Measurements from ENCODE around the gene PPIAL4G.
"Not testable (repeated sequence)": the region's sequence is repeated elsewhere in the genome, so short reads cannot be mapped to it uniquely, and the experiment has no call there.

The PPIAL4G gene

DNA sequence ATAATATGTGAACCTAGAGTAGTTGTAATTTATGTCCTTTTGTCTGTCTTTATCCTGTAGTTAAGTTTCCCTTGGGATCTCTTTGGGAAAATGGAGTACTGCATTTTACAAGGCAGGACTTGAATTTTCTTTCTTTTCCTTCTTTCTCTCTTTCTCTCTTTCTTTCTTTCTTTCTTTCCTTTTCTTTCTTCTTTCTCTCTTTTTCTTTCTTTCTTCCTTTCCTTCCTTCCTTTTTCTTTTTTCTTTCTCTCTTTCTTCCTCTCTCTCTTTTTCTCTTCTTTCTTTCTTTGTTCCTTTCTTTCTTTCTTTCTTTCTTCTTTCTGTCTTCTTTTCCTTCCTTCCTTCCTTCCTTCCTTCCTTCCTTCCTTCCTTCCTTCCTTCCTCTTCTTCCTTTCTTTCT, 10.8 kb upstream of the PPIAL4G start:
- DNase-seq (ENCODE audit: low read depth, low spot score); H3K36me3 ChIP-seq (ENCODE audit: control insufficient read depth, insufficient read depth, low read length); H3K4me3 ChIP-seq (ENCODE audit: low read length); H3K4me1 ChIP-seq (ENCODE audit: control insufficient read depth, insufficient read depth, low read length); H3K27ac ChIP-seq (ENCODE audit: low read length); H3K27me3 ChIP-seq (ENCODE audit: control insufficient read depth, insufficient read depth, low read length); H3K9me3 ChIP-seq (ENCODE audit: control insufficient read depth, insufficient read depth, low read length): not testable (repeated sequence)

DNA sequence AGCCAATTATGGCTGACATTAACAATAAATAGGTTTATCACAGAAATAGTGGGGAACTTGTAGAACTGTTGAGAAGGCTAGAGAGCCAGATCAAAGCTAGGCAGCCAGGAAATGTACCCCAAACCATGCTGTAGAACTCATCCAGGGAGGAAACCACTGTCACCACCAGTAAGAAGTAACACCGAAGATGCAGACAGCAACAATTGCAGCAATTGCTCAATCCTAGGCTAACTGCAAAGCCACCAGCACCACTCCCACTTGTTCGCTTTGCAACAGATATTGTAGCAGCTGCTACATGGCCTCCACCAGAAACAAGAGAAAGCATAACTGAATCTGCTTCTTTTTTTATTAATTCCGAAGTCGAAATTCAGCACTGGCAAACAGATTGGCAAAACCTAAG, 2.0 kb downstream of the PPIAL4G start:
- no CpG with 5 or more reads among the region's 4 CpGs for WGBS (ENCODE audit: insufficient coverage, insufficient read length)
- H3K27me3 ChIP-seq (ENCODE audit: control insufficient read depth, insufficient read depth, low read length) = not testable (repeated sequence)

DNA sequence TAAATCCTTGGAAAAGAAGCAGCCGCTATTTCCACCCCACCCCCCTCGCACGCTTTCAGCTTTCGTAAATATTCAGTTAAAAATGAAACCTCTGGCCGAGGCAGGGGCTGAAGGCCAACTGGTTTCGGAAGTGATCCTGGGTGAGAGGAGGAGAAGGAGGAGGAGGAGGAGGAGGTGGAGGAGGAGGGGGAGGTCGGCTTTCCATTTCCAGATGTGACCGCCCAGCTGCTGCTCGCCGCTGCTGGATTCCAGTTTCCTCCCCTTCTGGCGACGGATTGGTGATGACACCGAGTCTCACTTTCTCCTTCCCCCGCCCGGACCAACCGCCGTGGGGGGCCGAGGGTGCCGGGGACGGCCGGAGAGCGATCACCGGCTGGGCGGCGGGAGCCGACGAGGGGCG, 23.4 kb downstream of the PPIAL4G start:
- H3K9me3 ChIP-seq (ENCODE audit: control insufficient read depth, insufficient read depth, low read length); H3K27me3 ChIP-seq (ENCODE audit: control insufficient read depth, insufficient read depth, low read length); H3K36me3 ChIP-seq (ENCODE audit: control insufficient read depth, insufficient read depth, low read length); DNase-seq (ENCODE audit: low read depth, low spot score); H3K4me3 ChIP-seq (ENCODE audit: low read length); H3K27ac ChIP-seq (ENCODE audit: low read length); H3K4me1 ChIP-seq (ENCODE audit: control insufficient read depth, insufficient read depth, low read length): not testable (repeated sequence)
- no CpG with 5 or more reads among the region's 28 CpGs for WGBS (ENCODE audit: insufficient coverage, insufficient read length)

More for the DNA sequence above, 2.0 kb downstream of the PPIAL4G start:
- H3K9me3 ChIP-seq (ENCODE audit: control insufficient read depth, insufficient read depth, low read length); H3K36me3 ChIP-seq (ENCODE audit: control insufficient read depth, insufficient read depth, low read length); DNase-seq (ENCODE audit: low read depth, low spot score); H3K4me3 ChIP-seq (ENCODE audit: low read length); H3K4me1 ChIP-seq (ENCODE audit: control insufficient read depth, insufficient read depth, low read length); H3K27ac ChIP-seq (ENCODE audit: low read length): not testable (repeated sequence)

DNA sequence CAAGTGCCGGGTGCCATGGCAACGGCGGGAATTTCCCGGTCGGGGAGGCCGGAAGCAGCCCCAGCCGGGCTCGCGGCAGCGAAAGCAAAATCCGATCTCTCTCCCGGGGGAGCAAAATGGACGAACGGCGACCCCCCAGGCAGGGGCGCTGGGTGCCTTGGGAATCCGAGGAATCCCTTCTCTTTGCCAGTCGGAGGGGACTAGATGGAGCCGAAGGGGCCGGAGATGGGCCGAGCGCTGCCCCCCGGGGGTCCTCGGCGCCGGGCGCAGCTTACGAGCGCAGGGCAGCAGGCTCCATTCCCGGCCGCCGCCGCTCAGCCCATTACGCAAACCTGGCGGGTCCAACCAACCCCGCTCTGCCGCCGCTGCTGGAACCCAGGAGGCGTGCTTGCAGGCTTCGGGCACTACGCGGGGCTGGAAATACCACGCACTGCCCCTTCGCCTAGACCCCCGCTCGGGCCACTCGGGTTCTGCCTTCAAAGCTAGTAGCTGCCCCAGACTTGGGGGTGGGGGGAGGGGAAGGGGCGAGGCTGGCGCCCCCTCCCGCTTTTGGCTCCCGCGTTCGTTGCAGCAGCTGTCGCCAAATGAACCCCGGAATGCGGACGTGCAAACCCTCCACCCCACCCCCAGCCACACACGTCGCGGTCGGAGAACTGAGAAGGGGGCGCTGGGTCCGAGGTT, 24.1 kb downstream of the PPIAL4G start:
- not testable (repeated sequence) for DNase-seq (ENCODE audit: low read depth, low spot score); H3K4me1 ChIP-seq (ENCODE audit: control insufficient read depth, insufficient read depth, low read length); H3K9me3 ChIP-seq (ENCODE audit: control insufficient read depth, insufficient read depth, low read length); H3K36me3 ChIP-seq (ENCODE audit: control insufficient read depth, insufficient read depth, low read length); H3K27me3 ChIP-seq (ENCODE audit: control insufficient read depth, insufficient read depth, low read length); H3K27ac ChIP-seq (ENCODE audit: low read length)
- H3K4me3 ChIP-seq (ENCODE audit: low read length) = peak overlapping the region; percentile 66; the same call in 1 of the 2 replicates
- WGBS (ENCODE audit: insufficient coverage, insufficient read length) = no CpG with 5 or more reads among the region's 63 CpGs

DNA sequence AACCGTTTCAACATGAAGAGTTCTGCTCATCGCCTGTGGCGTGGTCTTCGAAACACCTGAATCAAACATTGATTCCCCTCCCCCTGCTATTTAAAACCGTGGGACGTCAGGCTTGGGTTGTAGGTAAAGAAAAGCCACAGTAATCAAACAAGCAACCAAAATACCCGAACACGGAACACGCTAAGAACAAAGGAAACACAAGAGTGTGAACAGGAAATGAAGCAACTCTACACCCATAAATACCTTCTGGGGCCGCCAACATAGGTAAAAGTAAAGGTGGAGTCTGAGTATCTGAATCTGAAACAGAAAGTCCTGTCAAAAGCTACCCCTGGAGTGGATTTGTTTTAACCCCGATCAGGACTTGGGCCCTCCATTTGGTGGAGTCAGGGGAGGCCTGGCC, 24.7 kb downstream of the PPIAL4G start:
- H3K4me1 ChIP-seq (ENCODE audit: control insufficient read depth, insufficient read depth, low read length); H3K4me3 ChIP-seq (ENCODE audit: low read length): not testable (repeated sequence)

DNA sequence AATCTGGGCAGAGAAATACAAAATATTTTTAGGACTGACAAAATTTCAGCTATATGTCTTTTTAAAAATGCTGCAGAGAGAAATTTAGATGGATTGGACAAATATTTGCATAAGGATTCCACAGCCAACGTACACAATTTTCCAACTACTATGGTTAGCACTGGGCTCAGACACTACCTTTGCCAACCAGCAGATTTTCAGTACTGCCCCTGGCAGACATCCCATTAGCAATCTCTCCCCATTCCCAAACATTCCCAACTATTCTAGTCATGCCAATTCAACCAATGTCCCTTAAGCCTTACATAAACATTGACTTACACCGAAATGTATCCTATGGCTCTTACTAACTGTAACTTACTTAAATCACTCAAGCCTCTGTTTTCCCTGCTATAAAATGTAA, 30.3 kb downstream of the PPIAL4G start:
- H3K4me1 ChIP-seq (ENCODE audit: control insufficient read depth, insufficient read depth, low read length); H3K9me3 ChIP-seq (ENCODE audit: control insufficient read depth, insufficient read depth, low read length); H3K4me3 ChIP-seq (ENCODE audit: low read length); DNase-seq (ENCODE audit: low read depth, low spot score); H3K27ac ChIP-seq (ENCODE audit: low read length); H3K36me3 ChIP-seq (ENCODE audit: control insufficient read depth, insufficient read depth, low read length); H3K27me3 ChIP-seq (ENCODE audit: control insufficient read depth, insufficient read depth, low read length): not testable (repeated sequence)
- no CpG with 5 or more reads among the region's 2 CpGs for WGBS (ENCODE audit: insufficient coverage, insufficient read length)

More for the DNA sequence above, 24.7 kb downstream of the PPIAL4G start:
- not testable (repeated sequence) for DNase-seq (ENCODE audit: low read depth, low spot score); H3K27me3 ChIP-seq (ENCODE audit: control insufficient read depth, insufficient read depth, low read length); H3K36me3 ChIP-seq (ENCODE audit: control insufficient read depth, insufficient read depth, low read length); H3K27ac ChIP-seq (ENCODE audit: low read length); H3K9me3 ChIP-seq (ENCODE audit: control insufficient read depth, insufficient read depth, low read length)
- WGBS (ENCODE audit: insufficient coverage, insufficient read length) = no CpG with 5 or more reads among the region's 11 CpGs

DNA sequence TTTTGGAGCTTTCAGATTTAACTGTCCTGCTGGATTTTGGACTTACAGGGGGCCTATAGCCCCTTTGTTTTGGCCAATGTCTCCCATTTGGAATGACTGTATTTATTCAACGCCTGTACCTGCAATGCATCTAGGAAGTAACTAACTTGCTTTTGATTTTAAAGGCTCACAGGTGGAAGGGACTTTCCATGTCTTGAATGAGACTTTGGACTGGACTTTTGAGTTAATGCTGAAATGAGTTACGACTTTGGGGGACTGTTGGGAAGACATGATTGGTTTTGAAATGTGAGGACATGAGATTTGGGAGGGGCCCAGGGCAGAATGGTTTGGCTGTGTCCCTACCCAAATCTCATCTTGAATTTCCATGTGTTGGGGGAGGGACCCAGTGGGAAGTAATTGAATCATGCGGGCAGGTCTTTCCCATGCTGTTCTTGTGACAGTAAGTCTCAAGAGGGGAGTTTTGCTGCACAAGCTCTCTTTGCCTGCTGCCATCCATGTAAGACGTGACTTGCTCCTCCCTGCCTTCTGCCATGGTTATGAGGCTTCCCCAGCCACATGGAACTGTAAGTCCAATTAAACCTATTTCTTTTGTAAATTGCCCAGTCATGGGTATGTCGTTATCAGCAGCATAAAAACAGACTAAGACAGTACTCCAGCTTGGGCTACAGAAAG, 43.3 kb downstream of the PPIAL4G start:
- not testable (repeated sequence) for H3K27ac ChIP-seq (ENCODE audit: low read length); H3K27me3 ChIP-seq (ENCODE audit: control insufficient read depth, insufficient read depth, low read length); H3K4me1 ChIP-seq (ENCODE audit: control insufficient read depth, insufficient read depth, low read length); H3K36me3 ChIP-seq (ENCODE audit: control insufficient read depth, insufficient read depth, low read length); DNase-seq (ENCODE audit: low read depth, low spot score); H3K4me3 ChIP-seq (ENCODE audit: low read length); H3K9me3 ChIP-seq (ENCODE audit: control insufficient read depth, insufficient read depth, low read length)
- WGBS (ENCODE audit: insufficient coverage, insufficient read length) = no CpG with 5 or more reads among the region's 5 CpGs

DNA sequence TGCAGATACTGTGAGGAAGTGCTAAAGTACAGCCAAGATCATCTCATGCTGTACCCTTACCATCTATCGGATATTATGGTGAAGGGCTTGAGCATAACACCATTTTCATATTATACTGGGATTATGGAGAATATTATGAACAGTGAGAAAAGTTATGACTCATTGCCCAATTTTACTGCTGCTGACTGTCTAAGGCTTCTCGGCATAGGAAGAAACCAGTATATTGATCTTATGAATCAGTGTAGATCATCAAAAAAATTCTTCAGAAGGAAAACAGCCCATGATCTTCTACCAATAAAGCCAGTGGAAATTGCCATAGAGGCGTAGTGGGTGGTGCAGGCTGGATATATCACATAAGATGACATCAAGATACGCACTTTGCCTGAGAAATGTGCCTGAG, 47.7 kb downstream of the PPIAL4G start:
- DNase-seq (ENCODE audit: low read depth, low spot score) = no peak
- Histone ChIP-seq H3K36me3 (ENCODE audit: control insufficient read depth, insufficient read depth, low read length) (0 out of 2 replicates have a peak, but pooled peaks cover 3% of the 10 kb centered on the region), H3K4me1 (ENCODE audit: control insufficient read depth, insufficient read depth, low read length) (peaks cover 3% of the 10 kb centered on the region), H3K27me3 (ENCODE audit: control insufficient read depth, insufficient read depth, low read length) (no peaks in the 10 kb centered on the region), H3K27ac (ENCODE audit: low read length) (no peak overlapping the region), H3K9me3 (ENCODE audit: control insufficient read depth, insufficient read depth, low read length) (no peaks in the 10 kb centered on the region), H3K4me3 (ENCODE audit: low read length) (no peak overlapping the region)
- WGBS (ENCODE audit: insufficient coverage, insufficient read length) = no CpG with 5 or more reads among the region's 4 CpGs

DNA sequence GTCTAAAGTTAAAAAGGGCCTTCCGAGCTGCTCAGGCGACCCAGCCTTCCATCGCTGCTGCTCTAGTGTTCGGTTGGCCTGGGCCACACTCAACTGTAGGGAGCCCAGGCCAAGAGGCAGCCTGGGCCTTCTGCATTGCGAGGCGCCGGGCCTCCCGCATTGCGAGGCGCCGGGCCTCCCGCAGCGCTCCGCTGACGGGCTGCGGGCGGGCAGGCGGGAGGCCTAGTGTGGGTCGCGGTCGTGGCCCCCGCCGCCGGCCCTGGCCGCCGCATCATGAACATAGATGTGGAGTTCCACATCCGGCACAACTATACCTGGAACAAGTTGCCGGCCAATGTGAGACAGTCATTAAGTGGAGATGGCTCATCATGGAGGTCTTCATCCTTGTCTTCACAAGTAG, 48.3 kb downstream of the PPIAL4G start:
- WGBS (ENCODE audit: insufficient coverage, insufficient read length) = no CpG with 5 or more reads among the region's 28 CpGs
- Histone ChIP-seq H3K27me3 (ENCODE audit: control insufficient read depth, insufficient read depth, low read length) (no peaks in the 10 kb centered on the region), H3K4me1 (ENCODE audit: control insufficient read depth, insufficient read depth, low read length) (peaks cover 3% of the 10 kb centered on the region), H3K36me3 (ENCODE audit: control insufficient read depth, insufficient read depth, low read length) (0 out of 2 replicates have a peak, but pooled peaks cover 3% of the 10 kb centered on the region), H3K9me3 (ENCODE audit: control insufficient read depth, insufficient read depth, low read length) (no peaks in the 10 kb centered on the region), H3K27ac (ENCODE audit: low read length) (no peak overlapping the region), H3K4me3 (ENCODE audit: low read length) (no peak overlapping the region)
- no peak for DNase-seq (ENCODE audit: low read depth, low spot score)

DNA sequence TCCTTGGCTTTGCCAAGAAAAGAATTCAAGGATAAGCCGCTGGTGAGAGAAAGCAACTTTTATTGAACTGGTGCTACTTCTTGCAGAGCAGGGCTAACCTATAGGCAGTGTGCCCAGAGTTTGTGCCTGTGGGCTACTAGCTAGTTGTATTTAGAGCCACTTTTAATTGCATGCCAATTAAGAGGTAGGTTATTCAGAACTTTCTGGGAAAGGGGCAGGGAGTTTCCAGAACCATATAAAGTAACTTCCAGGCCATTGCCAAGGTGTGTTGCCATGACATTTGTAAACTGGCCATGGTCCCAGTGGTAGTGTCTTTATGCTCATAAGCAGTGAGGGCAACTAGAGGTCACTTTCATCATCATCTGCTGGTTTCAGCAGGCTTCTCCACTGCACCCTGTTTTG, 50.2 kb downstream of the PPIAL4G start:
- not testable (repeated sequence) for H3K9me3 ChIP-seq (ENCODE audit: control insufficient read depth, insufficient read depth, low read length); H3K27ac ChIP-seq (ENCODE audit: low read length); DNase-seq (ENCODE audit: low read depth, low spot score); H3K36me3 ChIP-seq (ENCODE audit: control insufficient read depth, insufficient read depth, low read length); H3K27me3 ChIP-seq (ENCODE audit: control insufficient read depth, insufficient read depth, low read length); H3K4me1 ChIP-seq (ENCODE audit: control insufficient read depth, insufficient read depth, low read length); H3K4me3 ChIP-seq (ENCODE audit: low read length)
- no CpG with 5 or more reads among the region's 1 CpG for WGBS (ENCODE audit: insufficient coverage, insufficient read length)

Measured in iPS DF 6.9 (cell line).